HG03520 (cell line): ENCODE results near the gene TRPC4AP.
"Not testable (repeated sequence)": the region's sequence is repeated elsewhere in the genome, so short reads cannot be mapped to it uniquely, and the experiment has no call there.

ENCODE experiments used
- ATAC-seq: cut with Tn5 transposase; IDR thresholded peaks from one replicate; pipeline ENCODE4 v1.9.1; 2021; ENCODE audit warnings: mild to moderate bottlenecking, moderate library complexity; ENCODE audit not compliant: unreplicated experiment

Gene TRPC4AP

GRCh38 chr20:35060168-35060567 is 32.4 kb downstream of the TRPC4AP start:
- no peak for ATAC-seq

- no peak for ATAC-seq
Observed at GRCh38 chr20:35059612-35060011, 33.0 kb downstream of the TRPC4AP start.

- no peak for ATAC-seq
Observed at GRCh38 chr20:35059110-35059509, 33.5 kb downstream of the TRPC4AP start.

- no peak for ATAC-seq
Observed at GRCh38 chr20:35055445-35056276, 36.9 kb downstream of the TRPC4AP start.

- no peak for ATAC-seq
Observed at GRCh38 chr20:35054814-35055213, 37.8 kb downstream of the TRPC4AP start.

- not testable (repeated sequence) for ATAC-seq
Observed at GRCh38 chr20:35052616-35053015, 40.0 kb downstream of the TRPC4AP start.

GRCh38 chr20:35049776-35050352 is 42.7 kb downstream of the TRPC4AP start:
- ATAC-seq, result no peak

- ATAC-seq, result no peak
Observed at GRCh38 chr20:35048739-35049138, 43.9 kb downstream of the TRPC4AP start.

- no peak for ATAC-seq
Observed at GRCh38 chr20:35042268-35042667, 50.3 kb downstream of the TRPC4AP start.

- ATAC-seq, result no peak
Observed at GRCh38 chr20:35040646-35041045, 52.0 kb downstream of the TRPC4AP start.

GRCh38 chr20:35039846-35040489 is 52.6 kb downstream of the TRPC4AP start:
- ATAC-seq, result no peak

- ATAC-seq, result no peak
Observed at GRCh38 chr20:35039146-35039545, 53.5 kb downstream of the TRPC4AP start.

- ATAC-seq, result no peak
Observed at GRCh38 chr20:35034145-35034544, 58.5 kb downstream of the TRPC4AP start.

- no peak for ATAC-seq
Observed at GRCh38 chr20:35030136-35030535, 62.5 kb downstream of the TRPC4AP start.

GRCh38 chr20:35027301-35027700 is 65.3 kb downstream of the TRPC4AP start:
- ATAC-seq, result no peak

- ATAC-seq, result no peak
Observed at GRCh38 chr20:35025116-35025515, 67.5 kb downstream of the TRPC4AP start.

- no peak for ATAC-seq
Observed at GRCh38 chr20:35023624-35024023, 69.0 kb downstream of the TRPC4AP start.

GRCh38 chr20:35021831-35022230 is 70.8 kb downstream of the TRPC4AP start:
- no peak for ATAC-seq

GRCh38 chr20:35021063-35021462 is 71.5 kb downstream of the TRPC4AP start:
- ATAC-seq, result no peak

- ATAC-seq, result no peak
Observed at GRCh38 chr20:35020108-35020928, 72.3 kb downstream of the TRPC4AP start.
